OCI-LY3 (cell line): ENCODE results near the gene ESF1.

Experiments used
- EZH2phosphoT487 ChIP-seq: fragments of 200-600 bp; shearing (Covaris generic); IDR thresholded peaks from 2 replicates; pipeline ENCODE4 v1.6.1; 2018; ENCODE audit warnings: antibody characterized with exemption, mixed run types, low read depth
- TF ChIP-seq, protein P1 (sequence below): fragments of 200-600, 300-600 bp; sonication (generic); IDR thresholded peaks from 2 replicates; pipeline ENCODE4 v1.5.1; 2014; ENCODE audit warnings: antibody characterized with exemption, low read length, low read depth

DNA sequence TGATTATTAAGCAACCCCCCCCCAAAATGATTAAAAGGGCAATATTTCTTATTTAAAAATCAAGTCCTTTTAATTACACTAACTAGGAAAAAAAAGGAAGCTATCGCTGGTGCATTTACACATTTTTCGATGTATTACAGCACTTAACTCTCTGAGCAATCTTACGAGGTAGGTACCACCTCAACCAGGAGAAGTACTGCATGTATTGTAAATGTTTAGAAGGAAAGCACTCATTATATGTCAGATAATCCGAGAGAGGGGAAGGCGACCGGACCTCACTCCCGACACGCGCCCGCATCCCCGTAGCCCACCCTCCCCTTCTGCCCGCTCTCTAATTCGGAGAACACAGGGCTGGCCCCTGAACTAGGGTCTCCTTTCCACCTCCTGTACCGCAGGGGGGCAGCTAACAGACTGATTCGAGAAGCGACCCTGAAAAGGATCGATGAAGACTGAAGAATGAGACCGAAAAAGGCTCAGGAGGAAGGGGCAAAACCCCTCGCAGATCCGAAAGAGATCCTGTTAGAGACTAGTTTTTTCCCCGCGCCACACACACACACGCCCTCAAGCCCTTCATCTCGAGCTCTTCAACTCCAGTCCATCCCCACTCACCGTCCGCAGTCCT lies 337 bp downstream of the ESF1 start:
- TF ChIP-seq, protein P1, sequence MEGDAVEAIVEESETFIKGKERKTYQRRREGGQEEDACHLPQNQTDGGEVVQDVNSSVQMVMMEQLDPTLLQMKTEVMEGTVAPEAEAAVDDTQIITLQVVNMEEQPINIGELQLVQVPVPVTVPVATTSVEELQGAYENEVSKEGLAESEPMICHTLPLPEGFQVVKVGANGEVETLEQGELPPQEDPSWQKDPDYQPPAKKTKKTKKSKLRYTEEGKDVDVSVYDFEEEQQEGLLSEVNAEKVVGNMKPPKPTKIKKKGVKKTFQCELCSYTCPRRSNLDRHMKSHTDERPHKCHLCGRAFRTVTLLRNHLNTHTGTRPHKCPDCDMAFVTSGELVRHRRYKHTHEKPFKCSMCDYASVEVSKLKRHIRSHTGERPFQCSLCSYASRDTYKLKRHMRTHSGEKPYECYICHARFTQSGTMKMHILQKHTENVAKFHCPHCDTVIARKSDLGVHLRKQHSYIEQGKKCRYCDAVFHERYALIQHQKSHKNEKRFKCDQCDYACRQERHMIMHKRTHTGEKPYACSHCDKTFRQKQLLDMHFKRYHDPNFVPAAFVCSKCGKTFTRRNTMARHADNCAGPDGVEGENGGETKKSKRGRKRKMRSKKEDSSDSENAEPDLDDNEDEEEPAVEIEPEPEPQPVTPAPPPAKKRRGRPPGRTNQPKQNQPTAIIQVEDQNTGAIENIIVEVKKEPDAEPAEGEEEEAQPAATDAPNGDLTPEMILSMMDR: no peak
- TF ChIP-seq EZH2phosphoT487: no peak
